Skeletal muscle satellite cell (primary cell): ENCODE measurements around the gene CARD16.

ENCODE experiments used
- H3K27me3 ChIP-seq: 2 replicates; pipeline ENCODE4 v1.7.0; 2013; ENCODE audit warnings: low read length; ENCODE audit not compliant: control insufficient read depth, insufficient read depth
- H3K36me3 ChIP-seq: 2 replicates; pipeline ENCODE4 v1.7.0; 2013; ENCODE audit warnings: mild to moderate bottlenecking, control low read depth, low read length; ENCODE audit not compliant: insufficient read depth
- H3K4me1 ChIP-seq: 2 replicates; pipeline ENCODE4 v1.7.0; 2013; ENCODE audit warnings: low read length; ENCODE audit not compliant: control insufficient read depth, insufficient read depth
- H3K4me2 ChIP-seq: 2 replicates; pipeline ENCODE4 v1.7.0; 2013; ENCODE audit warnings: mild to moderate bottlenecking, low read length
- H3K4me3 ChIP-seq: 2 replicates; pipeline ENCODE4 v1.7.0; 2013; ENCODE audit warnings: low read length
- H3K9ac ChIP-seq: 2 replicates; pipeline ENCODE4 v1.7.0; 2013; ENCODE audit warnings: mild to moderate bottlenecking, low read depth, low read length, moderate library complexity
- H3K9me3 ChIP-seq: replicated peaks from 2 replicates; pipeline ENCODE4 v1.7.0; 2013; ENCODE audit warnings: mild to moderate bottlenecking, control low read depth, low read length

The CARD16 gene

GRCh38 chr11:105007463-105007862, 37.7 kb downstream of the CARD16 start:
- Histone ChIP-seq H3K4me1 (no peaks in the 10 kb centered on the region), H3K27me3 (no peaks in the 10 kb centered on the region), H3K4me2 (no peak overlapping the region), H3K36me3 (no peaks in the 10 kb centered on the region), H3K9me3 (no peaks in the 10 kb centered on the region), H3K9ac (no peak overlapping the region), H3K4me3 (no peak overlapping the region)

GRCh38 chr11:105005451-105005845, 39.7 kb downstream of the CARD16 start:
- Histone ChIP-seq H3K9ac (no peak overlapping the region), H3K9me3 (no peaks in the 10 kb centered on the region), H3K36me3 (no peaks in the 10 kb centered on the region), H3K4me1 (no peaks in the 10 kb centered on the region), H3K4me3 (no peak overlapping the region), H3K27me3 (no peaks in the 10 kb centered on the region), H3K4me2 (no peak overlapping the region)

GRCh38 chr11:105004021-105004420, 41.1 kb downstream of the CARD16 start:
- no peaks in the 10 kb centered on the region for H3K4me1 ChIP-seq
- no peak overlapping the region for H3K9ac ChIP-seq
- H3K36me3 ChIP-seq, result no peaks in the 10 kb centered on the region
- no peaks in the 10 kb centered on the region for H3K27me3 ChIP-seq
- H3K4me3 ChIP-seq, result no peak overlapping the region
- H3K9me3 ChIP-seq, result no peaks in the 10 kb centered on the region
- H3K4me2 ChIP-seq, result no peak overlapping the region

- no peak overlapping the region for H3K9ac ChIP-seq
- no peaks in the 10 kb centered on the region for H3K4me1 ChIP-seq
- no peak overlapping the region for H3K4me2 ChIP-seq
- H3K4me3 ChIP-seq, result no peak overlapping the region
- H3K27me3 ChIP-seq, result no peaks in the 10 kb centered on the region
- no peaks in the 10 kb centered on the region for H3K36me3 ChIP-seq
- no peaks in the 10 kb centered on the region for H3K9me3 ChIP-seq
Measured at GRCh38 chr11:105003151-105003550, 42.0 kb downstream of the CARD16 start.

GRCh38 chr11:105000797-105001196, 44.3 kb downstream of the CARD16 start:
- H3K27me3 ChIP-seq, result no peaks in the 10 kb centered on the region
- no peak overlapping the region for H3K9ac ChIP-seq
- no peak overlapping the region for H3K4me3 ChIP-seq
- H3K4me1 ChIP-seq, result no peaks in the 10 kb centered on the region
- H3K9me3 ChIP-seq, result no peaks in the 10 kb centered on the region
- no peaks in the 10 kb centered on the region for H3K36me3 ChIP-seq
- H3K4me2 ChIP-seq, result no peak overlapping the region

GRCh38 chr11:105000167-105000566, 45.0 kb downstream of the CARD16 start:
- no peak overlapping the region for H3K9ac ChIP-seq
- no peak overlapping the region for H3K4me2 ChIP-seq
- H3K27me3 ChIP-seq, result no peaks in the 10 kb centered on the region
- H3K36me3 ChIP-seq, result no peaks in the 10 kb centered on the region
- H3K4me1 ChIP-seq, result no peaks in the 10 kb centered on the region
- H3K4me3 ChIP-seq, result no peak overlapping the region
- no peaks in the 10 kb centered on the region for H3K9me3 ChIP-seq

GRCh38 chr11:104999721-105000120, 45.4 kb downstream of the CARD16 start:
- no peaks in the 10 kb centered on the region for H3K9me3 ChIP-seq
- no peaks in the 10 kb centered on the region for H3K36me3 ChIP-seq
- no peak overlapping the region for H3K4me2 ChIP-seq
- no peaks in the 10 kb centered on the region for H3K4me1 ChIP-seq
- no peaks in the 10 kb centered on the region for H3K27me3 ChIP-seq
- H3K4me3 ChIP-seq, result no peak overlapping the region
- H3K9ac ChIP-seq, result no peak overlapping the region

GRCh38 chr11:104997288-104997687, 47.8 kb downstream of the CARD16 start:
- no peaks in the 10 kb centered on the region for H3K36me3 ChIP-seq
- no peaks in the 10 kb centered on the region for H3K9me3 ChIP-seq

GRCh38 chr11:104995001-104995408, 50.1 kb downstream of the CARD16 start:
- no peaks in the 10 kb centered on the region for H3K4me1 ChIP-seq
- H3K4me2 ChIP-seq, result no peak overlapping the region
- H3K9me3 ChIP-seq, result no peaks in the 10 kb centered on the region
- H3K36me3 ChIP-seq, result no peaks in the 10 kb centered on the region
- no peaks in the 10 kb centered on the region for H3K27me3 ChIP-seq
- H3K4me3 ChIP-seq, result no peak overlapping the region
- H3K9ac ChIP-seq, result no peak overlapping the region

More at GRCh38 chr11:104997288-104997687, 47.8 kb downstream of the CARD16 start:
- no peaks in the 10 kb centered on the region for H3K4me1 ChIP-seq
- H3K27me3 ChIP-seq, result no peaks in the 10 kb centered on the region
- no peak overlapping the region for H3K4me3 ChIP-seq
- no peak overlapping the region for H3K9ac ChIP-seq
- H3K4me2 ChIP-seq, result no peak overlapping the region

GRCh38 chr11:104992781-104993180, 52.4 kb downstream of the CARD16 start:
- no peak overlapping the region for H3K9ac ChIP-seq
- no peak overlapping the region for H3K4me2 ChIP-seq
- no peaks in the 10 kb centered on the region for H3K9me3 ChIP-seq
- no peaks in the 10 kb centered on the region for H3K27me3 ChIP-seq
- no peaks in the 10 kb centered on the region for H3K4me1 ChIP-seq
- H3K36me3 ChIP-seq, result no peaks in the 10 kb centered on the region
- H3K4me3 ChIP-seq, result no peak overlapping the region

GRCh38 chr11:104991994-104992393, 53.1 kb downstream of the CARD16 start:
- Histone ChIP-seq H3K4me1 (no peaks in the 10 kb centered on the region), H3K36me3 (no peaks in the 10 kb centered on the region), H3K4me3 (no peak overlapping the region), H3K9ac (no peak overlapping the region), H3K27me3 (no peaks in the 10 kb centered on the region), H3K9me3 (no peaks in the 10 kb centered on the region), H3K4me2 (no peak overlapping the region)
